HepG2 (cell line): ENCODE data around the gene SAMD4A. TPM values are rescaled to one million over a fixed set of nuclear protein-coding genes. Genes with fewer than 3 reads are reported as not detected.

Experiments
- ZNF570 ChIP-seq: sonication (generic); formaldehyde crosslinking; IDR thresholded peaks from 2 replicates; pipeline ENCODE4 v1.4.0; 2020; ENCODE audit warnings: mild to moderate bottlenecking, missing genetic modification reagents, borderline replicate concordance
- polyA plus RNA-seq, 8 experiments: library from polyadenylated mRNA; depleted of rRNA in 3 of 8; stranded (reverse) in 7 of 8; unstranded in 1 of 8; fragments of >200 nt; fragmentation: Illumina TruSeq in 4 of 8; extraction: Trizol in 4 of 8; gene quantifications; 2 replicates each; pipeline versions ENCODE4 v1.2.1 to v1.2.3, GENCODE V29; 2011 to 2016; ENCODE audit warnings: low read depth in 4 of 8, missing spikeins in 1 of 8, mixed read lengths in 1 of 8; ENCODE audit not compliant: insufficient read depth in 1 of 8
- total RNA-seq, 5 experiments: library from RNA; depleted of rRNA; stranded (reverse); fragments of >200 nt; fragmentation: Illumina TruSeq; extraction: Trizol; gene quantifications; 2 replicates each; pipeline ENCODE4 v1.2.3, GENCODE V29; 2016; ENCODE audit warnings: low read depth in 1 of 5
- TF ChIP-seq, protein P1 (sequence below): sonication (generic); formaldehyde crosslinking; IDR thresholded peaks from one replicate; pipeline ENCODE4 v1.5.1; 2020; ENCODE audit warnings: mild to moderate bottlenecking, missing genetic modification reagents; ENCODE audit errors: not compliant biosample characterization
- TF ChIP-seq, protein P2 (sequence below): sonication (generic); formaldehyde crosslinking; IDR thresholded peaks from 2 replicates; pipeline ENCODE4 v1.5.1; 2020; ENCODE audit warnings: missing genetic modification reagents, mild to moderate bottlenecking, borderline replicate concordance

SAMD4A gene
- total and polyA plus RNA-seq, 2 of the 13 experiments (the other 11 are each of a cell fraction or from before 2014, with no cell fraction given): 11.8 to 13.0 TPM

DNA sequence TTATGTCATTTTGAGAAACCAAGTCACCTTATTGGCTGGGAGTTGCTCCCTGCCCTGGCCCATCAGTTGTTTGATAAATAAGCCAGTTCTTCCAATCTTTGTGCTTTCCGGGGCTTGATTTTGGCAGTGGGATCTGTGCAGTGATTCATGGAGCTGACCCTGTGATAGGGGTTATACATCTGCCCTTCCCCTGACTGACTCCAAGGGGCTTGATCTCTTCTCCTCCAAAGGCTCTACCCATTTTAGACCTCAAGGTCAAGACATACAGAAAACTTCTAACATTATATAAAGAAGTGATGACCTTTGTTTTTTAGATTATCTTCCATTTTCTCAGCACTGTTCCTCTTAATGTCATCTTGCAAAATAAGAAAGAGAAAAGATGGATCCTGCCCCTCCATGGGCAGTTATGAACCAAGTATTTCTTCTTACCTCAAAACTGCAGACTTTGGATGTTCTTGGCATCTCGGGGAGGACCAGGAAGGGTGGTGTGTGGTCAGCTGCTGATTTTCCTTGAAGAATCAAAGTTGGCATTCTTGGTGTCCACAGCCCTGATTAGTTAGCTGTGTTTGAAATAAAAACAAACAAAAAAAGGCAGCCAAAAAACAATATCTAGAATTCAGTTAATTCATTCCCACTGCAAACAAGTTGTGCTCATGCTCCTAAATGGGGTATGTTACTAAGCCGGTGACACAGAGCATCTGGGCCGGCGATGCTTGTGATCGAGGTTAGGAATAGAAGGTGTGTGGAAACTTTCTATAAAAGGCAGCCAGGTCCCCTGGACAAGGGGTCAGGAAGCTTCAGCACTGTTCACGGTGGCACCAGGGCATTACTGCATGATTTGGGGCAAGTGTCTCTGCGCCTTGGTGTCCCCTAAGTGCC, 120.2 kb downstream of the SAMD4A start (continued):
- TF ChIP-seq, protein P1, sequence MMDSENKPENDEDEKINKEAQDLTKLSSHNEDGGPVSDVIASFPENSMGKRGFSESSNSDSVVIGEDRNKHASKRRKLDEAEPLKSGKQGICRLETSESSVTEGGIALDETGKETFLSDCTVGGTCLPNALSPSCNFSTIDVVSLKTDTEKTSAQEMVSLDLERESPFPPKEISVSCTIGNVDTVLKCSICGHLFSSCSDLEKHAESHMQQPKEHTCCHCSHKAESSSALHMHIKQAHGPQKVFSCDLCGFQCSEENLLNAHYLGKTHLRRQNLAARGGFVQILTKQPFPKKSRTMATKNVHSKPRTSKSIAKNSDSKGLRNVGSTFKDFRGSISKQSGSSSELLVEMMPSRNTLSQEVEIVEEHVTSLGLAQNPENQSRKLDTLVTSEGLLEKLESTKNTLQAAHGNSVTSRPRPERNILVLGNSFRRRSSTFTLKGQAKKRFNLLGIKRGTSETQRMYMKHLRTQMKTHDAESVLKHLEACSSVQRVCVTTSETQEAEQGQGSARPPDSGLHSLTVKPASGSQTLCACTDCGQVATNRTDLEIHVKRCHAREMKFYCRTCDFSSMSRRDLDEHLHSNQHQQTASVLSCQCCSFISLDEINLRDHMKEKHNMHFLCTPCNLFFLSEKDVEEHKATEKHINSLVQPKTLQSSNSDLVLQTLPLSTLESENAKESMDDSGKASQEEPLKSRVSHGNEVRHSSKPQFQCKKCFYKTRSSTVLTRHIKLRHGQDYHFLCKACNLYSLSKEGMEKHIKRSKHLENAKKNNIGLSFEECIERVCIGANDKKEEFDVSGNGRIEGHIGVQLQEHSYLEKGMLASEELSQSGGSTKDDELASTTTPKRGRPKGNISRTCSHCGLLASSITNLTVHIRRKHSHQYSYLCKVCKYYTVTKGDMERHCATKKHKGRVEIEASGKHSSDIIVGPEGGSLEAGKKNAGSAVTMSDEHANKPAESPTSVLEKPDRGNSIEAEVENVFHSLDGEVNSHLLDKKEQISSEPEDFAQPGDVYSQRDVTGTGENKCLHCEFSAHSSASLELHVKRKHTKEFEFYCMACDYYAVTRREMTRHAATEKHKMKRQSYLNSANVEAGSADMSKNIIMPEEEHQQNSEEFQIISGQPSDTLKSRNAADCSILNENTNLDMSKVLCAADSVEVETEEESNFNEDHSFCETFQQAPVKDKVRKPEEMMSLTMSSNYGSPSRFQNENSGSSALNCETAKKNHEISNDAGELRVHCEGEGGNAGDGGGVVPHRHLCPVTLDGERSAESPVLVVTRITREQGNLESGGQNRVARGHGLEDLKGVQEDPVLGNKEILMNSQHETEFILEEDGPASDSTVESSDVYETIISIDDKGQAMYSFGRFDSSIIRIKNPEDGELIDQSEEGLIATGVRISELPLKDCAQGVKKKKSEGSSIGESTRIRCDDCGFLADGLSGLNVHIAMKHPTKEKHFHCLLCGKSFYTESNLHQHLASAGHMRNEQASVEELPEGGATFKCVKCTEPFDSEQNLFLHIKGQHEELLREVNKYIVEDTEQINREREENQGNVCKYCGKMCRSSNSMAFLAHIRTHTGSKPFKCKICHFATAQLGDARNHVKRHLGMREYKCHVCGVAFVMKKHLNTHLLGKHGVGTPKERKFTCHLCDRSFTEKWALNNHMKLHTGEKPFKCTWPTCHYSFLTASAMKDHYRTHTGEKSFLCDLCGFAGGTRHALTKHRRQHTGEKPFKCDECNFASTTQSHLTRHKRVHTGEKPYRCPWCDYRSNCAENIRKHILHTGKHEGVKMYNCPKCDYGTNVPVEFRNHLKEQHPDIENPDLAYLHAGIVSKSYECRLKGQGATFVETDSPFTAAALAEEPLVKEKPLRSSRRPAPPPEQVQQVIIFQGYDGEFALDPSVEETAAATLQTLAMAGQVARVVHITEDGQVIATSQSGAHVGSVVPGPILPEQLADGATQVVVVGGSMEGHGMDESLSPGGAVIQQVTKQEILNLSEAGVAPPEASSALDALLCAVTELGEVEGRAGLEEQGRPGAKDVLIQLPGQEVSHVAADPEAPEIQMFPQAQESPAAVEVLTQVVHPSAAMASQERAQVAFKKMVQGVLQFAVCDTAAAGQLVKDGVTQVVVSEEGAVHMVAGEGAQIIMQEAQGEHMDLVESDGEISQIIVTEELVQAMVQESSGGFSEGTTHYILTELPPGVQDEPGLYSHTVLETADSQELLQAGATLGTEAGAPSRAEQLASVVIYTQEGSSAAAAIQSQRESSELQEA (CRISPR knock-in tag): no peak
- TF ChIP-seq ZNF570 (CRISPR knock-in tag): no peak
- TF ChIP-seq, protein P2, sequence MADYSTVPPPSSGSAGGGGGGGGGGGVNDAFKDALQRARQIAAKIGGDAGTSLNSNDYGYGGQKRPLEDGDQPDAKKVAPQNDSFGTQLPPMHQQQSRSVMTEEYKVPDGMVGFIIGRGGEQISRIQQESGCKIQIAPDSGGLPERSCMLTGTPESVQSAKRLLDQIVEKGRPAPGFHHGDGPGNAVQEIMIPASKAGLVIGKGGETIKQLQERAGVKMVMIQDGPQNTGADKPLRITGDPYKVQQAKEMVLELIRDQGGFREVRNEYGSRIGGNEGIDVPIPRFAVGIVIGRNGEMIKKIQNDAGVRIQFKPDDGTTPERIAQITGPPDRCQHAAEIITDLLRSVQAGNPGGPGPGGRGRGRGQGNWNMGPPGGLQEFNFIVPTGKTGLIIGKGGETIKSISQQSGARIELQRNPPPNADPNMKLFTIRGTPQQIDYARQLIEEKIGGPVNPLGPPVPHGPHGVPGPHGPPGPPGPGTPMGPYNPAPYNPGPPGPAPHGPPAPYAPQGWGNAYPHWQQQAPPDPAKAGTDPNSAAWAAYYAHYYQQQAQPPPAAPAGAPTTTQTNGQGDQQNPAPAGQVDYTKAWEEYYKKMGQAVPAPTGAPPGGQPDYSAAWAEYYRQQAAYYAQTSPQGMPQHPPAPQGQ (CRISPR knock-in tag): no peak
